ENCODE results near the gene GPR156. TPM values are rescaled to one million over a fixed set of nuclear protein-coding genes. Genes with fewer than 3 reads are reported as not detected.

The GPR156 gene
- total and polyA plus RNA-seq, 2 donors from 2014 or later: 0.17 to 0.50 TPM

GRCh38 chr3:120151791-120152190, 133.2 kb downstream of the GPR156 start:
- Histone ChIP-seq H3K9me3 (ENCODE audit: control insufficient read depth in 2 of 3, insufficient read depth in 1 of 3, low read length in 3 of 3) (peaks cover 0 to 8% (median 0%) of the 10 kb centered on the region in 3 donors), H3K9ac (ENCODE audit: low read length in 3 of 3) (no peak overlapping the region), H3K27me3 (ENCODE audit: control insufficient read depth, insufficient read depth, low read length) (no peaks in the 10 kb centered on the region), H3K4me3 (ENCODE audit: low read length in 3 of 3) (no peak overlapping the region), H3K27ac (ENCODE audit: low read depth in 2 of 2, low read length in 2 of 2) (no peak overlapping the region), H3K4me1 (ENCODE audit: control insufficient read depth in 2 of 3, insufficient read depth in 2 of 3, low read depth in 1 of 3, low read length in 3 of 3) (no peaks in the 10 kb centered on the region), H3K36me3 (ENCODE audit: control insufficient read depth in 2 of 3, insufficient read depth in 3 of 3, low read length in 3 of 3) (no peaks in the 10 kb centered on the region)
- TF ChIP-seq, protein P1, sequence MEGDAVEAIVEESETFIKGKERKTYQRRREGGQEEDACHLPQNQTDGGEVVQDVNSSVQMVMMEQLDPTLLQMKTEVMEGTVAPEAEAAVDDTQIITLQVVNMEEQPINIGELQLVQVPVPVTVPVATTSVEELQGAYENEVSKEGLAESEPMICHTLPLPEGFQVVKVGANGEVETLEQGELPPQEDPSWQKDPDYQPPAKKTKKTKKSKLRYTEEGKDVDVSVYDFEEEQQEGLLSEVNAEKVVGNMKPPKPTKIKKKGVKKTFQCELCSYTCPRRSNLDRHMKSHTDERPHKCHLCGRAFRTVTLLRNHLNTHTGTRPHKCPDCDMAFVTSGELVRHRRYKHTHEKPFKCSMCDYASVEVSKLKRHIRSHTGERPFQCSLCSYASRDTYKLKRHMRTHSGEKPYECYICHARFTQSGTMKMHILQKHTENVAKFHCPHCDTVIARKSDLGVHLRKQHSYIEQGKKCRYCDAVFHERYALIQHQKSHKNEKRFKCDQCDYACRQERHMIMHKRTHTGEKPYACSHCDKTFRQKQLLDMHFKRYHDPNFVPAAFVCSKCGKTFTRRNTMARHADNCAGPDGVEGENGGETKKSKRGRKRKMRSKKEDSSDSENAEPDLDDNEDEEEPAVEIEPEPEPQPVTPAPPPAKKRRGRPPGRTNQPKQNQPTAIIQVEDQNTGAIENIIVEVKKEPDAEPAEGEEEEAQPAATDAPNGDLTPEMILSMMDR (IDR thresholded peaks at IDR 0.05; ENCODE audit: borderline replicate concordance, extremely low read depth, insufficient read depth): no peak
- intact Hi-C loops (cut with DNase I): no loop called here
- no peak for FAIRE-seq
- no peak for DNase-seq

GRCh38 chr3:120148187-120148949, 136.7 kb downstream of the GPR156 start:
- Histone ChIP-seq H3K9me3 (ENCODE audit: control insufficient read depth in 2 of 3, insufficient read depth in 1 of 3, low read length in 3 of 3) (no peaks in the 10 kb centered on the region), H3K27ac (ENCODE audit: low read depth in 2 of 2, low read length in 2 of 2) (no peak overlapping the region), H3K36me3 (ENCODE audit: control insufficient read depth in 2 of 3, insufficient read depth in 3 of 3, low read length in 3 of 3) (no peaks in the 10 kb centered on the region), H3K27me3 (ENCODE audit: control insufficient read depth, insufficient read depth, low read length) (no peaks in the 10 kb centered on the region), H3K4me1 (ENCODE audit: control insufficient read depth in 2 of 3, insufficient read depth in 2 of 3, low read depth in 1 of 3, low read length in 3 of 3) (peaks cover 0 to 7% (median 0%) of the 10 kb centered on the region in 3 donors), H3K4me3 (ENCODE audit: low read length in 3 of 3) (no peak overlapping the region), H3K9ac (ENCODE audit: low read length in 3 of 3) (no peak overlapping the region)
- FAIRE-seq (no peak), DNase-seq (no peak)
- TF ChIP-seq, protein P1 (IDR thresholded peaks at IDR 0.05; ENCODE audit: borderline replicate concordance, extremely low read depth, insufficient read depth): no peak
- intact Hi-C loops (cut with DNase I): no loop called here

DNA sequence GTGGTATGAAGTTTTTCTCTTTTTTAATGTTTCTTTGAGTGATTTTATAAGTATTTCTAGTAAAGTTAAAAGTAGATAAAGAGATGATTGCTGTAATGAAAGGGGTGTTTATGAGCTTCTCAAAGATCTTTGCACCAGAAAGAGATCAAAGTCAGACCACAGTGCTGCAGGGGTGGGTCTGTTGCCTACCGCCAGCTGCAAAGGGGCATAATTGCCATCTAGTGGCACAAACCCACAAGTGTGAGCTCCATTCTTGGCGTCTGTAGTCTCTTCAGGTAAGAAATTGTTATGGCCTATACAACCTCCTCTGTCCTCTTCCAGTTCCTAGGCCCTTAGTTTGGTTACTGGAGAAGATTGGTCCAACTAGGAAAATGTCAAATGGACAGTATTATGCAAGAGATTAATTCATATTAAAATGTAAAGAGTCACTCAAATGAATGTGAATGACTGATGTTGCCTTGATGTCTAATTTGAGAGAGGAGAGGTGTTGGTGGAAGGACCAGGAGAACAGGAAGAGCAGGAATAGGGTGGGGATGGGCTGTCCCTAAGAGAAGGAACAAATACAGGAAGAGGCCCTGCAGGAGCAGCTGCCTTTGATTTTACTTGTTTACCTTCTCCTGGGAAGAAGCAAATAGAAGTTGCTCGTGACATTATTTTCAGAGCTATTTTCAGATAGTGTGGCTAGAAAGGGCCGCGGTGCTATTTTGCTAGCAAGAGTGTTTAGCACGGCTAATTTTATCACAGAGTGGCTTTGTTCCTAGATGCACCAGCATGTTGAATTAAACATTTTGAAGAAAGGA, 137.8 kb downstream of the GPR156 start:
- H3K9ac ChIP-seq (ENCODE audit: low read length in 3 of 3): no peak overlapping the region
- peaks cover 0 to 7% (median 0%) of the 10 kb centered on the region in 3 donors for H3K4me1 ChIP-seq (ENCODE audit: control insufficient read depth in 2 of 3, insufficient read depth in 2 of 3, low read depth in 1 of 3, low read length in 3 of 3)
- TF ChIP-seq, protein P1 (IDR thresholded peaks at IDR 0.05; ENCODE audit: borderline replicate concordance, extremely low read depth, insufficient read depth): no peak
- no peaks in the 10 kb centered on the region for H3K36me3 ChIP-seq (ENCODE audit: control insufficient read depth in 2 of 3, insufficient read depth in 3 of 3, low read length in 3 of 3)
- no peak overlapping the region for H3K4me3 ChIP-seq (ENCODE audit: low read length in 3 of 3)
- H3K27ac ChIP-seq (ENCODE audit: low read depth in 2 of 2, low read length in 2 of 2): no peak overlapping the region
- intact Hi-C loops (cut with DNase I): no loop called here
- H3K9me3 ChIP-seq (ENCODE audit: control insufficient read depth in 2 of 3, insufficient read depth in 1 of 3, low read length in 3 of 3): no peaks in the 10 kb centered on the region
- H3K27me3 ChIP-seq (ENCODE audit: control insufficient read depth, insufficient read depth, low read length): no peaks in the 10 kb centered on the region
- DNase-seq (no peak), FAIRE-seq (no peak)

All from kidney (tissue), 14 donors.